ENCODE data around the gene SBF2.
A peak's percentile ranks its signal among the peaks of the same experiment; 100 is the strongest.

Gene SBF2

GRCh38 chr11:9880657-9881056, 413.4 kb downstream of the SBF2 start:
- no peak for DNase-seq

- no peak for DNase-seq
These were observed 415.1 kb downstream of the SBF2 start for GRCh38 chr11:9878936-9879335.

GRCh38 chr11:9876331-9876730, 417.7 kb downstream of the SBF2 start:
- no peak for DNase-seq

GRCh38 chr11:9875862-9876261, 418.2 kb downstream of the SBF2 start:
- no peak for DNase-seq

- DNase-seq = no peak
These were observed 418.6 kb downstream of the SBF2 start for GRCh38 chr11:9875399-9875798.

GRCh38 chr11:9874466-9874865, 419.6 kb downstream of the SBF2 start:
- no peak for DNase-seq

- no peak for DNase-seq
These were observed 425.4 kb downstream of the SBF2 start for GRCh38 chr11:9868641-9869040.

- DNase-seq = no peak
These were observed 431.0 kb downstream of the SBF2 start for GRCh38 chr11:9862981-9863380.

- DNase-seq = peak; percentile 75
These were observed 431.9 kb downstream of the SBF2 start for GRCh38 chr11:9861860-9862725.

- no peak for DNase-seq
These were observed 434.3 kb downstream of the SBF2 start for GRCh38 chr11:9859554-9860305.

- DNase-seq = no peak
These were observed 435.2 kb downstream of the SBF2 start for GRCh38 chr11:9858822-9859221.

GRCh38 chr11:9858218-9858617, 435.8 kb downstream of the SBF2 start:
- DNase-seq = no peak

GRCh38 chr11:9855579-9856287, 438.3 kb downstream of the SBF2 start:
- no peak for DNase-seq

GRCh38 chr11:9853929-9854552, 440.0 kb downstream of the SBF2 start:
- DNase-seq = no peak

GRCh38 chr11:9852465-9852864, 441.6 kb downstream of the SBF2 start:
- no peak for DNase-seq

- no peak for DNase-seq
These were observed 442.7 kb downstream of the SBF2 start for GRCh38 chr11:9851366-9851765.

- DNase-seq = no peak
These were observed 443.7 kb downstream of the SBF2 start for GRCh38 chr11:9850224-9850895.

- DNase-seq = no peak
These were observed 444.6 kb downstream of the SBF2 start for GRCh38 chr11:9849389-9849788.

GRCh38 chr11:9847636-9848035, 446.4 kb downstream of the SBF2 start:
- DNase-seq = no peak

GRCh38 chr11:9842923-9843322, 451.1 kb downstream of the SBF2 start:
- no peak for DNase-seq

- no peak for DNase-seq
These were observed 453.5 kb downstream of the SBF2 start for GRCh38 chr11:9840460-9841004.

- DNase-seq = no peak
These were observed 454.5 kb downstream of the SBF2 start for GRCh38 chr11:9839550-9839949.

All from kidney glomerular epithelial cell (primary cell).